Right cardiac atrium (tissue), 5 donors: ENCODE measurements around the gene SLC12A7. TPM values are rescaled to one million over a fixed set of nuclear protein-coding genes. Genes with fewer than 3 reads are reported as not detected.

Experiments
- ATAC-seq, 2 donors: fragments of 200-7000 bp; cut with Tn5 transposase; one replicate each; pipeline versions ENCODE4 v1.8.0 to v1.9.1; 2020; ENCODE audit warnings: moderate library complexity in 2 of 2, mild to moderate bottlenecking in 1 of 2
- DNase-seq, 3 donors: peaks; one replicate each; pipeline ENCODE4 v3.0.0-alpha.2; 2020
- H3K27ac ChIP-seq: one replicate; pipeline ENCODE4 v1.5.1; 2013; ENCODE audit warnings: mild to moderate bottlenecking, low read length, control low read depth, moderate library complexity
- H3K27me3 ChIP-seq: one replicate; pipeline ENCODE4 v1.6.1; 2013; ENCODE audit not compliant: control insufficient read depth, insufficient read depth
- H3K4me1 ChIP-seq: one replicate; pipeline ENCODE4 v1.6.1; 2013; ENCODE audit warnings: low read length; ENCODE audit not compliant: control insufficient read depth, insufficient read depth
- H3K4me3 ChIP-seq: one replicate; pipeline ENCODE4 v1.5.1; 2013; ENCODE audit warnings: low read length, control low read depth
- H3K9me3 ChIP-seq: one replicate; pipeline ENCODE4 v1.6.1; 2013; ENCODE audit warnings: low read length; ENCODE audit not compliant: control insufficient read depth
- WGBS: extraction: QIAGEN DNeasy Blood & Tissue Kit; methylation state at CpG from one replicate; pipeline ENCODE4 v1.1.7; 2013; 5-methylcytosine and 5-hydroxymethylcytosine counted together
- intact Hi-C, 4 donors: fragments of 100-400 bp; cut with DNase I; formaldehyde crosslinking; loops; one replicate each; pipeline versions ENCODE4 v1.11.0 to v1.14.0; 2022 to 2023
- polyA plus RNA-seq: library from polyadenylated mRNA; stranded (reverse); fragments of 200-250 nt; gene quantifications from one replicate; pipeline ENCODE4 v1.2.3, GENCODE V29; 2013
- total RNA-seq, 4 donors: library from RNA; stranded (reverse); fragmentation: NEBNext Ultra II Directional; extraction: Animal tissue kit (Norgen Biotek cat#: 25700); gene quantifications; one replicate each; pipeline ENCODE4 v1.2.1, GENCODE V29; 2021
- donor health status: healthy with polysubstance abuse.
- donor health status: DM: no; HTN: yes; CAD: no.
- donor health status: DM: no; HTN: no; CAD: no.
- donor health status: DM: no; HTN: yes; CAD: no; lungs with severe emphysema.
- donor health status: DM: yes; HTN: yes; CAD: no.

Gene SLC12A7
- total and polyA plus RNA-seq, 5 donors = 28.5 to 80.5 (median 58.5) TPM

DNA sequence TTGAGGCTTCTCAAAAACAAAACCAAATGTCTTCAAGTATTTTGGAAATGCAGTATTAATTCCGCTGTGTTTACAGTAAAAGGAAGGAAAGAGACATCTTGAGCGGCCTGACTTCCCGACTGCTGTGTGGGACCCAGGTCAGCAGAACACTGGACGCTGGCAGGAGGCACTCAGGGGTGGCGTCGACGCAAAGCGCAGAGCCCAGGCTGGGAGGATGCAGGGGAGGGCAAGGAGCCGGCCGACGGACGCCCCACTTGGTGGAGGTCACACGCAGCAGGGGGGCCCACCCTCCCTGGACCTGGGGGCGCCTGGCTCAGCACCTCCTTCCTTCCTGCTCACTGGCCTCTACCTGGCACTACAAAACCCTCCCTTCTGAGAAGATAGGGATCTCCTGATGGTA is 19.7 kb downstream of the SLC12A7 start:
- H3K4me1 ChIP-seq = no peaks in the 10 kb centered on the region
- H3K27ac ChIP-seq = no peak overlapping the region
- ATAC-seq = no peak
- DNase-seq = no peak
- WGBS = 77% methylated on average over 14 of the region's 14 CpGs
- intact Hi-C loops = no loop called here
- no peaks in the 10 kb centered on the region for H3K27me3 ChIP-seq
- no peak overlapping the region for H3K4me3 ChIP-seq
- no peaks in the 10 kb centered on the region for H3K9me3 ChIP-seq

DNA sequence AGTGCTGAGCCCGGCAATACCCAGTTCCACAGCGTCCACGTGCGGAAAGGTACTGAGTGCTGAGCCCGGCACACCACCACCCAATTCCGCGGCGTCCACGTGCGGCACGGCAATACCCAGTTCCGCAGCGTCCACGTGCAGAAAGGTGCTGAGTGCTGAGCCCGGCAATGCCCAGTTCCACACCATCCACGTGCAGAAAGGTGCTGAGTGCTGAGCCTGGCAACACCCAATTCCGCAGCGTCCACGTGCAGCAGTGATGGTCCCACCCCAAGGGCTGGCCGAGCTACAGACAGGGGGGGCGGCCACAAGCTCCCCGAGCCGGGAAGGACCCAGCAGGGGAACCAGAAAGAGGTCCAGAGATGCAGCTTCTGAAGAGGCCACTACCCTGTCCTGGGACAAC is 20.2 kb downstream of the SLC12A7 start:
- no peaks in the 10 kb centered on the region for H3K9me3 ChIP-seq
- H3K27me3 ChIP-seq = no peaks in the 10 kb centered on the region
- DNase-seq (no peak), ATAC-seq (no peak)
- no peak overlapping the region for H3K27ac ChIP-seq
- WGBS = 80% methylated on average over 23 of the region's 23 CpGs
- H3K4me3 ChIP-seq = no peak overlapping the region
- H3K4me1 ChIP-seq = no peaks in the 10 kb centered on the region
- intact Hi-C loops = no loop called here

DNA sequence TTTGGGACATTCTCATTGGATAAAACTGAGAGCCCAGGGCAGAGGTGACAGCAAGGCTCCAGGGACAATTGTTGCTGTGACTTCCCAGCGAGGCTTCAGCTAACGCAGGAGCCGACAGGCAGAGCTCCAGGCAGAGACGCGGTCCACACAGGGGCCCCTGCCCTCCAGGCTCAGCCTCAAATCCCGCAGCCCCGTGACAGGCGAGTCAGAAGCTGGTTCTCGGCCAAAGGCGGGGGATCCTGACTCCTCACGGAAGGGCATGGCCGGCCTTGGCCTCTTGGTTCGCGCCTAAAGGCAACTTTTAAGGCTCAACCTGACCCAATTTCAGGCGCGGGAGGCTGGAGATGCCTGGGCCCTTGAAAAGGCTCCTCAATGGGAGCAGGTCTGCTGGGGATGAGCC is 21.3 kb downstream of the SLC12A7 start:
- H3K27ac ChIP-seq = peak overlapping the region; percentile 18
- WGBS = 56% methylated on average over 16 of the region's 16 CpGs
- peak; percentile 5 to 11 for ATAC-seq
- no peaks in the 10 kb centered on the region for H3K9me3 ChIP-seq
- DNase-seq = peak in 1 of 3 donors; percentile 56
- intact Hi-C loops = no loop called here
- H3K4me1 ChIP-seq = no peaks in the 10 kb centered on the region
- H3K27me3 ChIP-seq = no peaks in the 10 kb centered on the region
- no peak overlapping the region for H3K4me3 ChIP-seq

DNA sequence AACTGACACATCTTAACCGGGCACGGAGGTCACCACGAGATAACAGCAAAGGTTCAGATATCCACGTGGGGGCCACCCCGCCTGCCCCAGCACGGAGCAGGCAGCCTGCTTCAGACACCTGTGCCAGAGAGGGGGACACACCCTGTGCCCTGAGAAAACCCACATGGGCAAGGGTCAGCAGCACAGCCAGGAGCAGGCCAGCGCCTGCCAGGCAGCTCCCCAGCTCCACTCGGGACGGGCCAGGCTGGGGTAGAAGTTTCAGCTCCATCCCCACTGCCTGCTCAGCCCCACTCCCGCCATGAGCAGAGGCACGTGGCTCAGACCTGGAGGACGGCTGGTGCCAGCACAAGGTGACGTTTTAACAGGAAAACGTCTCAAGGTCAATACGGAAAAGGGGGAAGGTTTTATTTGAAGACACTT is 22.2 kb downstream of the SLC12A7 start:
- no peak overlapping the region for H3K27ac ChIP-seq
- intact Hi-C loops = no loop called here
- ATAC-seq = no peak
- no peak overlapping the region for H3K4me3 ChIP-seq
- no peak for DNase-seq
- H3K27me3 ChIP-seq = no peaks in the 10 kb centered on the region
- H3K4me1 ChIP-seq = no peaks in the 10 kb centered on the region
- 64% methylated on average over 15 of the region's 15 CpGs for WGBS
- H3K9me3 ChIP-seq = no peaks in the 10 kb centered on the region

DNA sequence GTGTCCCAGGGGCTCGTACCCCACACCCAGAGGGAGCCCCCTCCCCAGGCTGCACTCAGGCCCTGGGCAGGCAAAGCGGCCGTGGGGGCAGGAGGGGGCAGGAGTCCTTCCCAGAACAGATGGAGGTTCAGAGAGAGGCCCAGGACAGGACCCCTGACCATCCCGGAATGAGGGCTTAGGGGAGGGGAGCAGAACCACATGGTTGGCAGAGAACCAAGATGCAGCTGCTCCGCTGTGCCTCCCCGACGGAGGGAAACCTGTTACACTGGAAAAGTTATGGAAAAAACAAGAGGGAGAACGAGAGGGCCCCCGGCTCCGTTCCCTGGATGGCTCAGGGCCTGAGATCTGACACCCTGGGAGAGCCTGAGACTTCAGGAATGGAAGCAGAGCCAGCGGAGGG is 22.7 kb downstream of the SLC12A7 start:
- Histone ChIP-seq H3K27ac (no peak overlapping the region), H3K4me1 (no peaks in the 10 kb centered on the region), H3K4me3 (no peak overlapping the region), H3K27me3 (no peaks in the 10 kb centered on the region), H3K9me3 (no peaks in the 10 kb centered on the region)
- no peak for ATAC-seq
- intact Hi-C loops = no loop called here
- DNase-seq = no peak
- WGBS = 68% methylated on average over 11 of the region's 11 CpGs

DNA sequence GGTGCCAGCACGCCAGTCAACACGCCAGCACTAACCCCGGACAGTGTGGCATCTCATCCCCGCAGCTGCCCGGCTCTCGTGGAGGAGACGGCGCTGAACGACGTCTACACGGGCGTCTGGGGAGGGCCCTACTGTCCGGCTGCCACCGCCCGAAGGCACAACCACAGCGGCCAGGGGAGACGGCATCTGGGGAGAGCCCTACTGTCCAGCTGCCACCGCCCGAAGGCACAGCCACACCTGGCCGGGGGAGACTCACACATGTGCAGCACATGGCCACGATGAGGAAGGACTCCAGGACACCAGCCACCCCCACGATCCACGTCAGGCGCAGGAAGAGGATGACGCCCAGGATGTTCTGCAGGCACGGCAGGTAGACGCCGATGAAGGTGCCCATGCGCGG is 23.1 kb downstream of the SLC12A7 start:
- ATAC-seq = no peak
- 94% methylated on average over 30 of the region's 30 CpGs for WGBS
- no peaks in the 10 kb centered on the region for H3K4me1 ChIP-seq
- no peaks in the 10 kb centered on the region for H3K27me3 ChIP-seq
- no peak overlapping the region for H3K27ac ChIP-seq
- H3K9me3 ChIP-seq = no peaks in the 10 kb centered on the region
- no peak overlapping the region for H3K4me3 ChIP-seq
- intact Hi-C loops = no loop called here
- no peak for DNase-seq

DNA sequence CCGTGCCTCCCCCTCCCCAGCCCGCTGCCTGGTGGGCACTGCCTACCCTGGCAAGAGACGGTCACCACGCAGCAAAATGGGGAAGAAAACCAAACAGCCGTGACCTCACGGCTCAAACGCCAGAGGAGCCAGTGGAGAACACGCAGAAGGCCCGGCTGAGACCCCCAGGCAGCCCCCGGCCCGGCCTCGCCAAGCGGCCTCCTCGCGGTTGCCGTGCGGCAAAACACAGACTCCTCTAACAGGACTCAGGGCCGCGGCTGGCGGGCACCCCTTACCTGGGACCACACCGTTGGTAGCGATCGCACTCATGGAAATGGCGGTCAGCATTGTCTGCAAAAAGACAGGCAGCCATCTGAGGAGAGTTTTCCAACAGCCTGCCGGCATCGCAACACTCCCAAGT is 23.8 kb downstream of the SLC12A7 start:
- no peak for DNase-seq
- no peak for ATAC-seq
- intact Hi-C loops = no loop called here
- H3K9me3 ChIP-seq = no peaks in the 10 kb centered on the region
- WGBS = 97% methylated on average over 26 of the region's 26 CpGs
- H3K4me3 ChIP-seq = no peak overlapping the region
- H3K27me3 ChIP-seq = no peaks in the 10 kb centered on the region
- no peak overlapping the region for H3K27ac ChIP-seq
- no peaks in the 10 kb centered on the region for H3K4me1 ChIP-seq

DNA sequence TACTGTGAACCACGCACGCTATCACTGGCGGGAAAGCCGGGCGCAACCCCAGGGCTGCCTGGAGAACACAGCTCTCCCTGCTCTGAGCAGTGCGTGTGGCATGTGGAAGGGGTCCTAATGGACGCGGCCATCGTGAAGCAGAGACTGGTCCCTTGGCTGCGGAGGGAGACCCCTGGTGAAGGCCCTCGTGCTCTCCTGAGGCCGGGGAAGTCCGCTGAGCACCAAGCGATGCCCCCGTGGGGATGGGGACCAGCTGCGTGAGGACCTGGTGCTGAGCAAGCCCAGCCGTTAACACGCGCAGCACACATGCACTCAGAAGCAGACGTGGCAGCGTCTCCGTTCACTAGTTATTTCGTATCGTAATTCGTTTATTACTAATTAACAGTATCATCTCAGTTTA is 24.4 kb downstream of the SLC12A7 start:
- no peaks in the 10 kb centered on the region for H3K9me3 ChIP-seq
- intact Hi-C loops = no loop called here
- no peaks in the 10 kb centered on the region for H3K27me3 ChIP-seq
- DNase-seq = no peak
- no peak overlapping the region for H3K27ac ChIP-seq
- 96% methylated on average over 25 of the region's 25 CpGs for WGBS
- H3K4me1 ChIP-seq = no peaks in the 10 kb centered on the region
- H3K4me3 ChIP-seq = no peak overlapping the region
- no peak for ATAC-seq

DNA sequence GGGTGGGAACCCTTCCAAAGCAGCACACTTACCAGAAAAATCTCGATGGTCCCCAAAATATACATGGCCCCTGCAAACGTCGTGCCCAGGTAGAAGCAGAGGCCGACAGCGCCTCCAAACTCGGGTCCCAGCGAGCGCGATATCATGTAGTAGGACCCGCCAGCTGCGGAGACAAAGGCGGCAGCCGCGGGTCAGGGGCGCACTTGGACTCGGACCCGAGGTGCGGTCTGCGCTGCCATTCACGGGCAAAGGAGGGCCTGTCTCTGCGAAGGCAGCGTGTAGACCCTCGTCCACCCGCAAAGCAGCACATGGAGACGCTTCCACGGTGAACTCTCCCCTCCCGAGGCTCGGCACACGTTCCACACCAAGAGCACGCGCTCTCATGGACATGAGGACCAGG is 25.0 kb downstream of the SLC12A7 start:
- ATAC-seq = no peak

DNA sequence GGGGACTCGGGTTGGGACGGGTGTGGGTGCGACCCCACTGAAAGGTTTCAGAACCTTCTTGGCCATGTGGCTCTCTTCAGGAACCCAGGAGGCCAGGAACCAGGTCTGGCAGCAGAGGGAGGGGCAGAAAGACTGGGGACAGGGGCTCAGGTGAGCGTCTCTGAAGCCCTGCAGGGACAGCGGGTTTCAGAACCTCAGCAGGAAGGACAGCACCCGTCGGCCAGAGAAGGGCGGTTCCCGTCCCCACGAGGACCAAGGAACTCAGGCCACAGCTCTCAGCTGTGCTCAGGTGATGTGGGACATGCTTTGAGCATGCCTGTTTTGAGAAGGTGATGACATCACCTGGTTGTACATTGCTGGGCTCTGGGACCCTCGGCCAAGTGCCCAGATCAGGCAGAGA is 25.7 kb downstream of the SLC12A7 start:
- H3K9me3 ChIP-seq = no peaks in the 10 kb centered on the region
- no peaks in the 10 kb centered on the region for H3K4me1 ChIP-seq
- no peak overlapping the region for H3K27ac ChIP-seq
- 89% methylated on average over 11 of the region's 11 CpGs for WGBS
- intact Hi-C loops = no loop called here
- H3K4me3 ChIP-seq = no peak overlapping the region
- no peaks in the 10 kb centered on the region for H3K27me3 ChIP-seq
- DNase-seq (no peak), ATAC-seq (no peak)

More for the DNA sequence above, 25.0 kb downstream of the SLC12A7 start:
- Histone ChIP-seq H3K4me3 (no peak overlapping the region), H3K4me1 (no peaks in the 10 kb centered on the region), H3K27ac (no peak overlapping the region), H3K9me3 (no peaks in the 10 kb centered on the region), H3K27me3 (no peaks in the 10 kb centered on the region)
- intact Hi-C loops = no loop called here
- WGBS = 95% methylated on average over 31 of the region's 31 CpGs
- DNase-seq = no peak

DNA sequence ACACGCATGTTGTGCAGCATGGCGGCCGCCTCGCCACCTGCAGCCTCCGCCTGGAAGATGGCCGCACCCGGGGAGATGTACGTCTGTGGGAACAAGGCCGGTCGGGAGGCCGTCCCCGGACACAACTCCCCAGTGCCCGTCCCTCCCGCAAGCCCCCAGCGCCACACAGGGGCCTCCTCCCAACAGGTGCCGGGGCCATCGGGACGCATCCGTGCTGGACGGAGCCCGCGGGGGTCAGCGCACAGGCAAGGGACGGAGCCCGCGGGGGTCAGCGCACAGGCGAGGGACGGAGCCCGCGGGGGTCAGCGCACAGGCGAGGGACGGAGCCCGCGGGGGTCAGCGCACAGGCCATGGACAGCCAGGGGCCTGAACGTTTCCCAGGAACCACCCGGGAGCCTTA is 26.5 kb downstream of the SLC12A7 start:
- Histone ChIP-seq H3K4me1 (no peaks in the 10 kb centered on the region), H3K4me3 (no peak overlapping the region), H3K27me3 (no peaks in the 10 kb centered on the region), H3K9me3 (no peaks in the 10 kb centered on the region), H3K27ac (no peak overlapping the region)
- ATAC-seq = peak in 1 of 2 donors; percentile 5
- intact Hi-C loops = no loop called here
- DNase-seq = no peak
- WGBS = 95% methylated on average over 39 of the region's 39 CpGs

DNA sequence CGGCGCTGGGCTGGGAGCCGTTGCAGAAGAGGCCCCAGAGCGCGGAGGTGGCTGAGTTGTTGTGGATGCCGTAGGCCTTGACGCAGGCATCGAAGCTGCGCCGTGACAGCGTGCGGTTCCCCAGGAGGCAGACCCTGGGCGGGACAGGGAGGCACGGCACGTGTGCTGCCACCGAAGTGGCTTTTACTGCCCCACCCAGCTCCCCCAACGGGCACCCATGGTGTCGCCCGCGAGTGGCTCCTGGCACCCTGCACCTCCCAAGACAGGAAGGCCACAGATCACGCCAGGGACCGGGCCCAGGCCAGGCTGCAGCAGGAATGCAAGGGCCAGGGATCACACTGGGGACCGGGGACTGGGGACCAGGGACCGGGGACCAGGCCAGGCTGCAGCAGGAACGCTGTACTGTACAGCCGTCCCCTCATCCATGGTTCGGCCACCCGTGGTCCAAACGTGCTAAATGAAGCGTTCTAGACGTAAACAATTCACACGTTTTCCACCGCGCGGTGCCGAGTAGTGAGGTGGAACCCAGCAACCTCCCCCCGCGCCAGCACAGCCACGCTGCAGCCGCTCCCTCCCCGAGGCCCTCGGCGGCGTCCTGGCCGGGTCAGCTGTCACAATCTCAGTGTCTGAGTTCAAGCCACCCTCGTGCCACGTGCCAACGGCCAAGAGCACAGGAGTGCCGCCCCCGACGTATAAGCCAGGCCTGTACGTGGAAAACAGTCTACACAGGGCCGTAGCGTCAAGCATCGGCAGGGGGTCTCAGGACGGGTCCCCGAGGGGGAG is 27.8 kb downstream of the SLC12A7 start:
- WGBS = 94% methylated on average over 57 of the region's 57 CpGs
- H3K27ac ChIP-seq = no peak overlapping the region

More for the DNA sequence above, 27.8 kb downstream of the SLC12A7 start:
- H3K27me3 ChIP-seq = no peaks in the 10 kb centered on the region
- no peak for ATAC-seq
- intact Hi-C loops = no loop called here
- H3K4me1 ChIP-seq = no peaks in the 10 kb centered on the region
- no peaks in the 10 kb centered on the region for H3K9me3 ChIP-seq
- no peak overlapping the region for H3K4me3 ChIP-seq
- no peak for DNase-seq
